Measurements from ENCODE around the gene DCLK1. TPM values are rescaled to one million over a fixed set of nuclear protein-coding genes. Genes with fewer than 3 reads are reported as not detected.

The DCLK1 gene
- total RNA-seq, 4 donors from 2014 or later, result 0.72 to 9.1 (median 4.9) TPM

DNA sequence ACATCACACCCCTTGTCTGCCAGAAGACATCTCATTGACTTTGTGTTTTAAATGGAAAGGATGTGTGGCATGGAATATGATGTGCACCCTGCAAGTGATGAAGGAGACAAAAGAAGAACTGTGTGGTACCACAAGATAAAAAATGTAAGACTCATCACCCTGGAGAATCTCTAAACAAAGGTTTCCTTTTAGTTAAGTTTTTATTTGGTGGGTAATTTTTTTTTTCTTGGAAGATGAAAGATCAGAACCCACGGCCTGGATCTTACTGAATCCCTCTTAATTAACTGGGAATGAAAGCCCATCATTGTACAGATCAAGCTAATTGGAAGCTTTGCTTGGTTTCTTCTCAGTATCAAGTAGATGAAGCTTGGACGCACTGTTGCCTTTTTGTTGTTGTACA is 129.6 kb downstream of the DCLK1 start:
- no peaks in the 10 kb centered on the region for H3K9me3 ChIP-seq
- H3K36me3 ChIP-seq, result no peaks in the 10 kb centered on the region
- WGBS, 2 donors, result 74 to 77% methylated on average over 2 of the region's 2 CpGs
- H3K4me3 ChIP-seq, result no peak overlapping the region
- intact Hi-C loops (cut with DNase I), result no loop called here
- H3K27me3 ChIP-seq, result no peaks in the 10 kb centered on the region
- DNase-seq, result no peak
- H3K27ac ChIP-seq, result no peak overlapping the region
- TF ChIP-seq, protein P1, sequence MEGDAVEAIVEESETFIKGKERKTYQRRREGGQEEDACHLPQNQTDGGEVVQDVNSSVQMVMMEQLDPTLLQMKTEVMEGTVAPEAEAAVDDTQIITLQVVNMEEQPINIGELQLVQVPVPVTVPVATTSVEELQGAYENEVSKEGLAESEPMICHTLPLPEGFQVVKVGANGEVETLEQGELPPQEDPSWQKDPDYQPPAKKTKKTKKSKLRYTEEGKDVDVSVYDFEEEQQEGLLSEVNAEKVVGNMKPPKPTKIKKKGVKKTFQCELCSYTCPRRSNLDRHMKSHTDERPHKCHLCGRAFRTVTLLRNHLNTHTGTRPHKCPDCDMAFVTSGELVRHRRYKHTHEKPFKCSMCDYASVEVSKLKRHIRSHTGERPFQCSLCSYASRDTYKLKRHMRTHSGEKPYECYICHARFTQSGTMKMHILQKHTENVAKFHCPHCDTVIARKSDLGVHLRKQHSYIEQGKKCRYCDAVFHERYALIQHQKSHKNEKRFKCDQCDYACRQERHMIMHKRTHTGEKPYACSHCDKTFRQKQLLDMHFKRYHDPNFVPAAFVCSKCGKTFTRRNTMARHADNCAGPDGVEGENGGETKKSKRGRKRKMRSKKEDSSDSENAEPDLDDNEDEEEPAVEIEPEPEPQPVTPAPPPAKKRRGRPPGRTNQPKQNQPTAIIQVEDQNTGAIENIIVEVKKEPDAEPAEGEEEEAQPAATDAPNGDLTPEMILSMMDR (IDR thresholded peaks at IDR 0.05), result no peak
- no peak for TF ChIP-seq POLR2A (IDR thresholded peaks at IDR 0.05)
- H3K4me1 ChIP-seq, result peaks cover 0 to 7% (median 0%) of the 10 kb centered on the region in 3 donors

DNA sequence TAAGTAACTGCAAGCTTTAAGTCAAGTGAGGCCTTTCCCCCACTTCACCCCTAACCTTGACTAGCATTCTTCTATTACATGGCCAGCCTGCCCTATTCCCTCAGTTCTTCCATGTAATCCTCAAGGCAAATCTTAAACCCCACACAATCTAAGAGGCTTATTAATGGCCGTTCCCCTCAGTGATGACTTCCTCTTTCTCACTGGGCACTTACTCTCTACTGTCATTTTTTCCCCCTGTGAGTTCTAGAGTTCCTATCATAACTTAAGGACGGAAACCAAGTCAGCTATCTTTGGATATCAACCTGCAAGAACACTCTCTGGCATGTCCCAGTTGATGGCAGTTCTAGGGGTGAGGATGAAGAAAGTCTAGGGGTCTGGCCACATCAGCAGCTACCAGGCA is 131.2 kb downstream of the DCLK1 start:
- H3K4me1 ChIP-seq, result peaks cover 0 to 7% (median 2%) of the 10 kb centered on the region in 3 donors
- H3K9me3 ChIP-seq, result no peaks in the 10 kb centered on the region
- TF ChIP-seq, protein P1 (IDR thresholded peaks at IDR 0.05), result no peak
- no peak for TF ChIP-seq POLR2A (IDR thresholded peaks at IDR 0.05)
- no peak overlapping the region for H3K27ac ChIP-seq
- no peaks in the 10 kb centered on the region for H3K36me3 ChIP-seq
- 73 to 83% methylated on average over 2 of the region's 2 CpGs for WGBS, 2 donors
- intact Hi-C loops (cut with DNase I), result no loop called here
- no peak for DNase-seq
- H3K27me3 ChIP-seq, result no peaks in the 10 kb centered on the region
- H3K4me3 ChIP-seq, result no peak overlapping the region

DNA sequence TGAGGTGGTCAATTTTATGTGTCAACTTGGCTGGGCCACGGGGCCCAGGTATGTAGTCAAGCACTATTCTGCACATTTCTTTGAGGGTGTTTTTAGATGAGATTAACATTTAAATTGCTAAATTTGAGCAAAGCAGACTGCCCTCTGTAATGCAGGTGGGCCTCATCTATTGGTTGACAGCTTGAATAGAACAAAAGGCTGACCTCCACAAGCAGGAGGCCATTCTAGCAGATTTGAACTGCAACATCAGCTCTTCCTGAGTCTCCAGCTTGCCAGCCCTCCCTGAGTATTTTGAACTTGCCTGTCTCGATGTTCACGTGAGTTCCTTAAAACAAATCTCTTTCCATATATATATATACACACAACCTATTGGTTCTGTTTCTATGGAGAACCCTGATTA is 134.8 kb downstream of the DCLK1 start:
- Histone ChIP-seq H3K9me3 (no peaks in the 10 kb centered on the region), H3K27ac (no peak overlapping the region), H3K36me3 (no peaks in the 10 kb centered on the region), H3K4me3 (no peak overlapping the region), H3K27me3 (peaks cover 0 to 20% (median 0%) of the 10 kb centered on the region in 4 donors), H3K4me1 (peaks cover 0 to 24% (median 11%) of the 10 kb centered on the region in 3 donors)
- 81 to 84% methylated on average over 3 of the region's 3 CpGs for WGBS, 2 donors
- TF ChIP-seq, protein P1 (IDR thresholded peaks at IDR 0.05), result no peak
- TF ChIP-seq POLR2A (IDR thresholded peaks at IDR 0.05), result no peak
- no peak for DNase-seq
- intact Hi-C loops (cut with DNase I), result no loop called here

DNA sequence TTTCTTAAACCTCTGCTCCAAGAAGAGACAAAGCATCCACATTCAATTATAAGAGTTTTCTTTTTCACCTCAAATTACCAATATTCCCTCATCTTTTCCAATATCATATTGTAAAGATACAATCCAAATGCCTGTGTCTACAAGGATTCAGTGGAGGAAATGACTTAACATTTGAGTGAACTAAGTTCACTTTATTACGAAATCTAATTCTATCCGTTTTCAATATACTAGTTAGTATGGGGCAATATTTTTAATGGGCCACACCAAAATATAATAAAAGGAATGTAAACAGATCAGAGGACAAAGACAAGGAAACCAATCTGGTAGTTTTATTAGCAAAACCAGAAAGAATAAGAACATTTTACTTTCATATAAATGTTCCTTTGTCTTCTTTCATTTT is 136.0 kb downstream of the DCLK1 start:
- TF ChIP-seq, protein P1 (IDR thresholded peaks at IDR 0.05), result no peak
- 24 to 36% methylated on average over 2 of the region's 2 CpGs for WGBS, 2 donors
- Histone ChIP-seq H3K27me3 (peaks cover 0 to 20% (median 0%) of the 10 kb centered on the region in 4 donors), H3K36me3 (no peaks in the 10 kb centered on the region), H3K27ac (peak overlapping the region in 1 of 4 donors; percentile 44), H3K9me3 (no peaks in the 10 kb centered on the region), H3K4me1 (peaks cover 0 to 24% (median 11%) of the 10 kb centered on the region in 3 donors), H3K4me3 (no peak overlapping the region)
- intact Hi-C loops (cut with DNase I), result no loop called here
- DNase-seq, result no peak

DNA sequence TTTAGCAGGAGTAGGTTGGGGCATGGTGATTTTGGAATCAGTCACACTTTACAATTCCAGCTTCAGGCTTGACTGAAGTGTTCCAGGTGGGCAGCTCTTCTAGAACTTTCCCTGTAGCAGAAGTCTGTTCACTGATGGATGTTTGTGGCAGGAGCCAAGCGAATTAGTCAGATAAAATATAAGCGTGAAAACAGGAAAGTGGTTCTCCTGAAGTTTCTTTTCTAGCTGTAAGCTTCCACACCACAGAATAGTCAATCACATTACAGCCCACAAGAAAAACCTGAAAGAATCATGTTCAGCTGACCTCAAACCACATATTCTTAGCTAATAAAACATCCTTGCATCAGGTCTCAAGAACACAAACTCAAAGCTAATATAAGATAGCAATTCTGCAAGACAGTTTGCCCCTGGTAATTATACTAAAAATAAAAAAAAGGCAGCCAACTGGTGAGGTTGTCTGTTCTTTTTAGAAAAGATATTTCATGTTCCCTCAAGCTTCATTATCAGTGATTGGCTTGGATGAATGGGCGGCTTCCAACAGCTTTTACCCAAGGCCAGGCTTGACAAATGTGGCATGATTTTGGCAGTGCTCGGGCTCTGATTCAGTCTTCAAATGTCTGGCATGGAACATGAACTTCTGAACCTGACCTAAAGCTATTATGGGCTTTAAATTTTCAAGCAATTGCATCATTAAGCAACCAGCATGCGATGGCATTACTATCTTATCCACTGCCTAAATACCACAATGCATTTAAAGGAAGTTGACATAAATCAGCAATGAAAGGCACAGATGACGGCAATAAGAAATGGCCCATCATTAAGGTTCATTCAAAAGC is 136.8 kb downstream of the DCLK1 start:
- no peak for TF ChIP-seq POLR2A (IDR thresholded peaks at IDR 0.05)
- TF ChIP-seq, protein P1 (IDR thresholded peaks at IDR 0.05), result no peak
- peaks cover 0 to 24% (median 11%) of the 10 kb centered on the region in 3 donors for H3K4me1 ChIP-seq
- intact Hi-C loops (cut with DNase I), result no loop called here
- H3K36me3 ChIP-seq, result no peaks in the 10 kb centered on the region
- H3K27ac ChIP-seq, result peak overlapping the region; percentile 28 to 44 (median 38)
- peaks cover 0 to 20% (median 0%) of the 10 kb centered on the region in 4 donors for H3K27me3 ChIP-seq
- no peaks in the 10 kb centered on the region for H3K9me3 ChIP-seq
- DNase-seq, result no peak
- no peak overlapping the region for H3K4me3 ChIP-seq
- WGBS, 2 donors, result 20 to 28% methylated on average over 6 of the region's 6 CpGs

All from esophagus squamous epithelium (tissue), 5 donors.